Measurements from ENCODE around the gene TWIST1.

TWIST1 gene

DNA sequence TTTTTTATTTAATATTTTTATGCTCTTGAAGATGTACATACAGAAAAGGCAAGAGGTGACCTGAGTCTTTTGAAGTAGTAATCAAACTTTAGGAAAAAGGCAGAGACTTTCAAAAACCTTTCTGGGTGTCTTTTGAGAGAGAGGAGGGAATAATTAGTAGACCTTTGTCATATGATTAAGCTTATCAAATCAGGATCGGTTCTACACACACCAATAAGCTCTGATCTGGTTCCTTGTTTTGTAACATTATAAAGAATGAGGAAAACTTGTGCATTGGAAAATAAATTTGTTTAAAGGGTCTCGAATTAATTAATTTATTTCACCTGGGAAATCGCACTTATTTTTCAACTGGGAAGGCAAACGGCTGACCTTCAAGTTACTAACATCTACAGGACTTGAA is 11.9 kb downstream of the TWIST1 start:
- Histone ChIP-seq H4K20me1 (ENCODE audit: low read depth, low read length) (no peaks in the 10 kb centered on the region), H3K27me3 (ENCODE audit: low read length) (no peaks in the 10 kb centered on the region), H3K9me2 (replicated peaks; ENCODE audit: insufficient read depth, low read length) (no peaks in the 10 kb centered on the region), H3K9me3 (ENCODE audit: insufficient read depth, low read length) (no peaks in the 10 kb centered on the region), H2AFZ (ENCODE audit: low read depth, low read length, severe bottlenecking) (no peak overlapping the region), H3K4me3 (ENCODE audit: insufficient read depth, low read length, poor library complexity, severe bottlenecking) (no peak overlapping the region), H3K27ac (ENCODE audit: low read depth, low read length) (no peak overlapping the region), H3F3A (ENCODE audit: insufficient read depth) (no peaks in the 10 kb centered on the region), H3K79me2 (ENCODE audit: insufficient read depth, low read length) (no peaks in the 10 kb centered on the region), H3K9ac (ENCODE audit: low read length) (no peak overlapping the region), H3K36me3 (ENCODE audit: low read length) (no peaks in the 10 kb centered on the region), H3K4me2 (ENCODE audit: low read depth, low read length, poor library complexity, severe bottlenecking) (no peak overlapping the region)
- TF ChIP-seq, protein P1, sequence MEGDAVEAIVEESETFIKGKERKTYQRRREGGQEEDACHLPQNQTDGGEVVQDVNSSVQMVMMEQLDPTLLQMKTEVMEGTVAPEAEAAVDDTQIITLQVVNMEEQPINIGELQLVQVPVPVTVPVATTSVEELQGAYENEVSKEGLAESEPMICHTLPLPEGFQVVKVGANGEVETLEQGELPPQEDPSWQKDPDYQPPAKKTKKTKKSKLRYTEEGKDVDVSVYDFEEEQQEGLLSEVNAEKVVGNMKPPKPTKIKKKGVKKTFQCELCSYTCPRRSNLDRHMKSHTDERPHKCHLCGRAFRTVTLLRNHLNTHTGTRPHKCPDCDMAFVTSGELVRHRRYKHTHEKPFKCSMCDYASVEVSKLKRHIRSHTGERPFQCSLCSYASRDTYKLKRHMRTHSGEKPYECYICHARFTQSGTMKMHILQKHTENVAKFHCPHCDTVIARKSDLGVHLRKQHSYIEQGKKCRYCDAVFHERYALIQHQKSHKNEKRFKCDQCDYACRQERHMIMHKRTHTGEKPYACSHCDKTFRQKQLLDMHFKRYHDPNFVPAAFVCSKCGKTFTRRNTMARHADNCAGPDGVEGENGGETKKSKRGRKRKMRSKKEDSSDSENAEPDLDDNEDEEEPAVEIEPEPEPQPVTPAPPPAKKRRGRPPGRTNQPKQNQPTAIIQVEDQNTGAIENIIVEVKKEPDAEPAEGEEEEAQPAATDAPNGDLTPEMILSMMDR (IDR thresholded peaks at IDR 0.05; ENCODE audit: insufficient read depth, low read length, poor library complexity, severe bottlenecking), result no peak
- no peak for TF ChIP-seq EZH2phosphoT487 (conservative IDR thresholded peaks at IDR 0.05; ENCODE audit: low read length)

DNA sequence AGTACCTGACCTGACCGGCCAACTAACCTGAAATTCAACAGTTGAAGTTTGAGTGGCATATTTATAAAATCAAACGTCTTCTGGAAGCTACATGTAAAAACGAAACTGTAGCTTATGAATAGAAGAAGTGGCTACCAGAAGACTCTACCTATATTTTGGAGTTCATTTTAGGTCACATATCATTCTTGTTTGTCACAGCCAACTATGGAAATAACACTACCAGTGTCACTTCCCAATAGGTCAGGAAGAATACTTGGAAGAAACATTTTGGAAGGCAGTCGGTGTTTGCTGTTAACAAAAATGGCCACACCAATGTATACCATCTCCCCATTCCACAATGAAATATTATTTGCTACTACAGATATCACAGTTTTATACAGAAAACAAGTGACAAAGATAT is 12.6 kb downstream of the TWIST1 start:
- H3K9me3 ChIP-seq (ENCODE audit: insufficient read depth, low read length), result no peaks in the 10 kb centered on the region
- H3K4me3 ChIP-seq (ENCODE audit: insufficient read depth, low read length, poor library complexity, severe bottlenecking), result no peak overlapping the region
- H2AFZ ChIP-seq (ENCODE audit: low read depth, low read length, severe bottlenecking), result no peak overlapping the region
- no peak overlapping the region for H3K27ac ChIP-seq (ENCODE audit: low read depth, low read length)
- no peak overlapping the region for H3K4me2 ChIP-seq (ENCODE audit: low read depth, low read length, poor library complexity, severe bottlenecking)
- no peaks in the 10 kb centered on the region for H3F3A ChIP-seq (ENCODE audit: insufficient read depth)
- no peak overlapping the region for H3K9ac ChIP-seq (ENCODE audit: low read length)
- no peaks in the 10 kb centered on the region for H3K79me2 ChIP-seq (ENCODE audit: insufficient read depth, low read length)
- no peaks in the 10 kb centered on the region for H3K36me3 ChIP-seq (ENCODE audit: low read length)
- H3K9me2 ChIP-seq (replicated peaks; ENCODE audit: insufficient read depth, low read length), result no peaks in the 10 kb centered on the region
- no peaks in the 10 kb centered on the region for H4K20me1 ChIP-seq (ENCODE audit: low read depth, low read length)
- no peaks in the 10 kb centered on the region for H3K27me3 ChIP-seq (ENCODE audit: low read length)
- no peak for TF ChIP-seq EZH2phosphoT487 (conservative IDR thresholded peaks at IDR 0.05; ENCODE audit: low read length)
- TF ChIP-seq, protein P1 (IDR thresholded peaks at IDR 0.05; ENCODE audit: insufficient read depth, low read length, poor library complexity, severe bottlenecking), result no peak

DNA sequence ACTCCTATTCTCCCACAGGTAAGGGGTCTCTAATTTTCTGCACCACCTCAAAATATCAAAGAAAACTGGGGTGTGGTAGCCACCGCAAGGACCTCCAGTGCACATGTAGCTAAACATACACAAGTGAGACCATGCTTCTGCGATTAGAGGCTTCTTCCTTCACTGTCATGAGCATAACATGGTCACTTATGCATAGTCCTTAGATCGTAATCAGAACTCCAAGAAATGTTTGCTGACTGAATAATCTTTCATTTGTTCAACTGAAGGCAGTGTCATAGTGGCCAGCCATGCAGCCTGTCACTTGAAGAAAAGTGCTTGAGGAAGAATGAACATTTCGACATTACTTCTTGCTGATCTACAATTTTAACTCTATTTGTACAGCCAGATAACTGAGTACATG is 14.6 kb downstream of the TWIST1 start:
- H3K79me2 ChIP-seq (ENCODE audit: insufficient read depth, low read length), result no peaks in the 10 kb centered on the region
- no peaks in the 10 kb centered on the region for H3K9me2 ChIP-seq (replicated peaks; ENCODE audit: insufficient read depth, low read length)
- no peaks in the 10 kb centered on the region for H3K27me3 ChIP-seq (ENCODE audit: low read length)
- H4K20me1 ChIP-seq (ENCODE audit: low read depth, low read length), result no peaks in the 10 kb centered on the region
- TF ChIP-seq, protein P1 (IDR thresholded peaks at IDR 0.05; ENCODE audit: insufficient read depth, low read length, poor library complexity, severe bottlenecking), result no peak
- no peak for TF ChIP-seq EZH2phosphoT487 (conservative IDR thresholded peaks at IDR 0.05; ENCODE audit: low read length)
- H3K9me3 ChIP-seq (ENCODE audit: insufficient read depth, low read length), result no peaks in the 10 kb centered on the region
- H3K27ac ChIP-seq (ENCODE audit: low read depth, low read length), result no peak overlapping the region
- no peak overlapping the region for H2AFZ ChIP-seq (ENCODE audit: low read depth, low read length, severe bottlenecking)
- no peak overlapping the region for H3K9ac ChIP-seq (ENCODE audit: low read length)
- H3K4me2 ChIP-seq (ENCODE audit: low read depth, low read length, poor library complexity, severe bottlenecking), result no peak overlapping the region
- no peaks in the 10 kb centered on the region for H3K36me3 ChIP-seq (ENCODE audit: low read length)
- no peaks in the 10 kb centered on the region for H3F3A ChIP-seq (ENCODE audit: insufficient read depth)
- no peak overlapping the region for H3K4me3 ChIP-seq (ENCODE audit: insufficient read depth, low read length, poor library complexity, severe bottlenecking)
